Caco-2 (cell line): ENCODE results near the gene RRM2. TPM values are rescaled to one million over a fixed set of nuclear protein-coding genes. Genes with fewer than 3 reads are reported as not detected.
"Not testable (repeated sequence)": the region's sequence is repeated elsewhere in the genome, so short reads cannot be mapped to it uniquely, and the experiment has no call there.

Source experiments
- BruUV-seq: library from RNA; stranded (reverse); fragments of 400-500 nt; replicated peaks from 2 replicates; lab custom pipeline; 2021; lab: Mats Ljungman, UMichigan
- CTCF ChIA-PET: fragments of 300-600 bp; sonication (Branson Sonifier 250); formaldehyde crosslinking; loops from one replicate; lab custom pipeline; 2022; ENCODE audit warnings: antibody characterized with exemption; lab: Charles Lee
- POLR2A ChIA-PET: fragments of 300-600 bp; sonication (Branson Sonifier 250); formaldehyde crosslinking; loops from one replicate; lab custom pipeline; 2022; ENCODE audit warnings: antibody characterized with exemption; lab: Charles Lee
- DNase-seq, 2 experiments: peaks; one replicate each; pipeline versions ENCODE4 v3.0.0 to v3.0.0-alpha.2; 2020 to 2022
- H3K27me3 ChIP-seq: replicated peaks from 2 replicates; pipeline ENCODE4 v1.6.0; 2011; ENCODE audit warnings: low read length; ENCODE audit not compliant: control insufficient read depth, insufficient read depth
- H3K36me3 ChIP-seq: 2 replicates; pipeline ENCODE4 v1.5.1; 2011; ENCODE audit warnings: low read length; ENCODE audit not compliant: control insufficient read depth, insufficient read depth
- H3K4me1 ChIP-seq: fragments of 250-450 bp; sonication (Bioruptor Pico); 2 replicates; pipeline ENCODE4 v1.5.1; 2020; ENCODE audit warnings: mild to moderate bottlenecking
- H3K4me3 ChIP-seq: 2 replicates; pipeline ENCODE4 v1.5.1; 2011; ENCODE audit warnings: low read depth, mild to moderate bottlenecking, control low read depth, low read length
- H3K9me3 ChIP-seq: fragments of 250-450 bp; sonication (Bioruptor Pico); 2 replicates; pipeline ENCODE4 v1.5.1; 2020; ENCODE audit warnings: mild to moderate bottlenecking, moderate library complexity
- H3K27ac Mint-ChIP-seq: one replicate; pipeline ENCODE4 v1.8.0; 2022; ENCODE audit warnings: mixed read lengths; ENCODE audit not compliant: unreplicated experiment
- H3K27me3 Mint-ChIP-seq: one replicate; pipeline ENCODE4 v1.8.0; 2022; ENCODE audit warnings: mixed read lengths; ENCODE audit not compliant: insufficient read depth, unreplicated experiment
- H3K36me3 Mint-ChIP-seq: one replicate; pipeline ENCODE4 v1.8.0; 2022; ENCODE audit warnings: mild to moderate bottlenecking, mixed read lengths; ENCODE audit not compliant: insufficient read depth, unreplicated experiment
- H3K4me1 Mint-ChIP-seq: one replicate; pipeline ENCODE4 v1.8.0; 2022; ENCODE audit warnings: low read depth, mixed read lengths; ENCODE audit not compliant: unreplicated experiment
- H3K4me3 Mint-ChIP-seq: one replicate; pipeline ENCODE4 v1.8.0; 2022; ENCODE audit warnings: mild to moderate bottlenecking, moderate library complexity, mixed read lengths; ENCODE audit not compliant: unreplicated experiment
- H3K9me3 Mint-ChIP-seq: one replicate; pipeline ENCODE4 v1.8.0; 2022; ENCODE audit warnings: mixed read lengths; ENCODE audit not compliant: unreplicated experiment
- CTCF ChIP-seq, 2 experiments: fragments of 200-600 bp in 1 of 2; IDR thresholded peaks; 1 replicate in 1 of 2; 2 replicates in 1 of 2; pipeline versions ENCODE4 v1.5.1 to v1.8.0; 2011 to 2022; ENCODE audit warnings: antibody characterized with exemption in 1 of 2, control low read depth in 1 of 2, inconsistent platforms in 1 of 2, low read depth in 1 of 2, low read length in 1 of 2, mild to moderate bottlenecking in 1 of 2, moderate library complexity in 1 of 2; ENCODE audit not compliant: insufficient read depth in 1 of 2, severe bottlenecking in 1 of 2, unreplicated experiment in 1 of 2
- intact Hi-C: fragments of 100-400 bp; cut with micrococcal nuclease; formaldehyde crosslinking; loops from one replicate; pipeline ENCODE4 v1.10.0; 2022; ENCODE audit not compliant: unreplicated experiment
- total RNA-seq: library from RNA; stranded (reverse); gene quantifications from 2 replicates; pipeline ENCODE4 v1.2.3, GENCODE V29; 2022

The RRM2 gene
- total RNA-seq, 1 experiment from 2014 or later, result 169 TPM

DNA sequence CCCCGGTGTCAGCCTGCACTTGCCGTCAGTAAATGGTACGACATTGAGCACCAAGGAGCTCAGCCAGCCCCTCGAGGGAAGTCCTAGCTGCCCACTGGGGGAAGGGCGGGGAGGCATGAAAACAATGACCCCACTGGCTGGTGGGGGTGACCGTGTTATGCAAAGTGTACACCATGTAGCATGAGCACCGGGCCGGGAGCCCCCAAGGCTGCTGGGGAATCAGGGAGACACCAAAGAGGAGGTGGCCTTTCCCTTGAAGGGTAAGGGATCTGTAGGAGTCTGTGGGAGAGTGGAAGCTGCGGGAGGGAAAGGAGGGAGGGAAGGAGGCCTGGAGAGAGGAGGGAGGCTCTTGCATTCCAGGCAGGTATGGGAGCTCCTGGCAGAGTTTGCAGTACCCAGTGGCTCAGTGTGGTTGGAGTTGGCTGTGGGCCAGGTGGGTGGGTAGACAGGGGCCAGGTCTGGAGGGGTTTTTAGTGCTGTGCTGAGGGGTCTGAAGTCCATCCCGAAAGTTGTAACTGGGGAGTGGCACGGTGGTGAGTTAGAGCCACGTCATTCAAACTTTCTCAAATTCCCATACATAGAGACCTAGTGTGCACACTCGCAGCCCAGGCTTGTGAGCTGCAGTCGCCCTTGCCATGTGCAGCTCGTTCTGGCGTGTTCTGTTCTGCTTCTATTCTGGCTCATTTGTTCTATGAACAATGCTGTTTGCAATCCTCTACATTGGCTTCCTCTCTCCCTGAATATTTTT, 22.4 kb downstream of the RRM2 start:
- intact Hi-C loops, result loop anchor here (5.0 kb wide), 1 partner anchor 292 kb away; no protein-coding TSS in a partner anchor

DNA sequence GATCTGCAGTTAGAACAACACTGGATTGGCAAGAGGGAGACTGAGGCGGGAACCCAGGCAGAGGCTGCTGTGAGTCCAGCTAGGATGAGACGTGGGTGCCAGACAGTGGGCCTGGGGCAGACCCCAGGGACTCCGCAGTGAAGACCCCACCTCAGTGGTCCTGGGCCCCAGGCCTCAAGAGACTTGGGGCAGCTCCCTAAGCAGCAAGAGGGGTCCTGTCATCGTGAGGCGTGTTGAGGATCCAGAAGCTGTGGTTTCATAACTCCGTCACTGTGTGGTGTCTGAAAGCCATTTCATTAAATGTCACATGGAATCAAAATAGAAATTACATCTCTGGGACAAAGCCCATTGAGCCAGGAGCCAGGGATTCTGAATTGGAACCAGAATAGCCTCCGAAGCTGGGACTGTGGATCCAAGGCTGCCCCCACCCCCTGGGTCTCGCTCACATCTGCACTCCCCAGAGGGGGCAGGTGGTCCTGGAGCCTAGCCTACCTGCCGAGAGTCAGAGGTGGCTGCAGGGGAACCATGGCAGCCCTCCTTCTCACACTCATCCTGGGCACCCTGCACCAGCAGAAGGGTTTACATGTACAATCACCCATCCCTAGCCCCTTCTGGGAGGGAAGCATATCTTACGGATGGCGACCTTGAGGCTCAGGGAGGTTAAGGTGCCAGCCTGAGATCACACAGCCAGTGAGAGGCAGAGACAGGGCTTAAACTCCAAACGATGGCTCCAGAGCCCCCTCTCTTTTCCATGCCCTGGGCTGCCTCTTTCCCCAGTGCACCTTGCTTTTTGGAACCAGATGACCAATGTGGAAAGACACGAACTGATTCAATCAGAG, 23.2 kb downstream of the RRM2 start:
- DNase-seq, result no peak
- TF ChIP-seq CTCF (IDR thresholded peaks at IDR 0.05; ENCODE audit: insufficient read depth in 1 of 2, low read depth in 1 of 2, low read length in 1 of 2, severe bottlenecking in 1 of 2, unreplicated experiment in 1 of 2), result no peak
- Mint-ChIP-seq H3K9me3 (no peaks in the 10 kb centered on the region), H3K4me3 (no peak overlapping the region), H3K36me3 (peaks cover 38% of the 10 kb centered on the region), H3K4me1 (peaks cover 4% of the 10 kb centered on the region), H3K27me3 (no peaks in the 10 kb centered on the region), H3K27ac (no peak overlapping the region)
- BruUV-seq, result no TSS peak
- CTCF ChIA-PET, result interaction anchor here (0.5 to 1.2 kb wide), 3 partner anchors 159 to 289 kb away, joined by 3 to 5 read pairs (median 3); no protein-coding TSS in a partner anchor
- POLR2A ChIA-PET, result no interaction called here
- H3K4me3 ChIP-seq, result no peak overlapping the region
- H3K27me3 ChIP-seq, result no peaks in the 10 kb centered on the region
- H3K36me3 ChIP-seq, result peaks cover 5% of the 10 kb centered on the region
- intact Hi-C loops, result no loop called here
- H3K4me1 ChIP-seq, result 0 out of 2 replicates have a peak, but pooled peaks cover 5% of the 10 kb centered on the region
- H3K9me3 ChIP-seq, result no peaks in the 10 kb centered on the region

More for the DNA sequence above, 22.4 kb downstream of the RRM2 start:
- Mint-ChIP-seq H3K4me1 (peaks cover 4% of the 10 kb centered on the region), H3K36me3 (peaks cover 46% of the 10 kb centered on the region), H3K9me3 (no peaks in the 10 kb centered on the region), H3K27ac (no peak overlapping the region), H3K4me3 (no peak overlapping the region), H3K27me3 (no peaks in the 10 kb centered on the region)
- no peak for DNase-seq
- H3K9me3 ChIP-seq, result no peaks in the 10 kb centered on the region
- ChIA-PET CTCF (interaction anchor here (0.5 to 1.2 kb wide), 3 partner anchors 264 to 339 kb away, joined by 3 to 5 read pairs (median 3); no protein-coding TSS in a partner anchor), POLR2A (no interaction called here)
- no TSS peak for BruUV-seq
- no peak overlapping the region for H3K4me3 ChIP-seq
- TF ChIP-seq CTCF (IDR thresholded peaks at IDR 0.05; ENCODE audit: insufficient read depth in 1 of 2, low read depth in 1 of 2, low read length in 1 of 2, severe bottlenecking in 1 of 2, unreplicated experiment in 1 of 2), result no peak
- H3K36me3 ChIP-seq, result peaks cover 5% of the 10 kb centered on the region
- 0 out of 2 replicates have a peak, but pooled peaks cover 5% of the 10 kb centered on the region for H3K4me1 ChIP-seq
- H3K27me3 ChIP-seq, result no peaks in the 10 kb centered on the region

DNA sequence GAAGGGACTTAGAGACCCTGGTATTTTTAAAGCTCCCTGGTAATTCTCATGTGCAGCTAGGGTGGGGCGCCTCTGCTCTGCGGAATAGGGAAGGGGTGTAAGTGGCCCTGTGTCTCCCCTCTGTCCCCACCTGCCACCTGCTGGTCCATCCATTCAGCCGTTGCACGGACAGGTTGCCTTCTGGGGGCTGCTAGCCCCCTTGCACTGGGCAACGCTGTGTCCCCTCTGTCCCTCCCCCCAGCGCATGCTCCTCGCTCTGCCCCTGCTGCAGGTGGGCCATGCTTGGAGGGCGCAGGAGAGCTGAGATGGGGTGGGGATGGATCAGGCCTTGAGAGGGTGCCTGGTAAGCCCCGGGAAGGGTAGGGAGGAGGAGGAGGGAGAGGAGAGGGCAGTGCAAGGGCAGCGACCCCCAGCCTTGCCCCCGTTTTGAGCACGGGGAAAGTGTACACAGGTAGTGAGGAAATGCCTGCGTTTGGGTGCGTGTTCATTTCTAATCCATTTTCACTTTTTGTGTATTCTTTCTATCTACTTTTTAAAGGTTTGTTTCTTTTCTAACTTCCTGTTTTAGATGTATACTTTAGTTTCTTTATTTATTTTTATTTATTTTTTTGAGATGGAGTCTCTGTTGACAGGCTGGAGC, 23.9 kb downstream of the RRM2 start:
- no peak for DNase-seq
- Histone ChIP-seq H3K4me1 (0 out of 2 replicates have a peak, but pooled peaks cover 5% of the 10 kb centered on the region), H3K27me3 (no peaks in the 10 kb centered on the region), H3K36me3 (peaks cover 5% of the 10 kb centered on the region), H3K4me3 (no peak overlapping the region), H3K9me3 (no peaks in the 10 kb centered on the region)
- POLR2A ChIA-PET, result no interaction called here
- CTCF ChIA-PET, result no interaction called here
- Mint-ChIP-seq H3K4me3 (no peak overlapping the region), H3K27ac (no peak overlapping the region), H3K4me1 (peaks cover 4% of the 10 kb centered on the region), H3K36me3 (peaks cover 33% of the 10 kb centered on the region), H3K27me3 (no peaks in the 10 kb centered on the region), H3K9me3 (no peaks in the 10 kb centered on the region)
- intact Hi-C loops, result no loop called here
- no peak for TF ChIP-seq CTCF (IDR thresholded peaks at IDR 0.05; ENCODE audit: insufficient read depth in 1 of 2, low read depth in 1 of 2, low read length in 1 of 2, severe bottlenecking in 1 of 2, unreplicated experiment in 1 of 2)
- no TSS peak for BruUV-seq

- POLR2A ChIA-PET, intact Hi-C loops, CTCF ChIA-PET: not testable (repeated sequence)
These were observed 24.6 kb downstream of the RRM2 start for GRCh38 chr2:10147050-10147660.

More at GRCh38 chr2:10147050-10147660, 24.6 kb downstream of the RRM2 start:
- H3K36me3 ChIP-seq, DNase-seq, H3K4me3 Mint-ChIP-seq, H3K4me3 ChIP-seq, H3K27me3 ChIP-seq, H3K27ac Mint-ChIP-seq, BruUV-seq, H3K27me3 Mint-ChIP-seq, H3K9me3 Mint-ChIP-seq, H3K4me1 Mint-ChIP-seq, H3K9me3 ChIP-seq, H3K4me1 ChIP-seq: not testable (repeated sequence)
- H3K36me3 Mint-ChIP-seq, result peaks cover 28% of the 10 kb centered on the region
